HG03280 (cell line): ENCODE measurements around the gene PRKCB.
"Not testable (repeated sequence)": the region's sequence is repeated elsewhere in the genome, so short reads cannot be mapped to it uniquely, and the experiment has no call there.

Experiments
- ATAC-seq: cut with Tn5 transposase; IDR thresholded peaks from one replicate; pipeline ENCODE4 v1.9.1; 2021; ENCODE audit warnings: mild to moderate bottlenecking, moderate library complexity; ENCODE audit not compliant: unreplicated experiment

Gene PRKCB

DNA sequence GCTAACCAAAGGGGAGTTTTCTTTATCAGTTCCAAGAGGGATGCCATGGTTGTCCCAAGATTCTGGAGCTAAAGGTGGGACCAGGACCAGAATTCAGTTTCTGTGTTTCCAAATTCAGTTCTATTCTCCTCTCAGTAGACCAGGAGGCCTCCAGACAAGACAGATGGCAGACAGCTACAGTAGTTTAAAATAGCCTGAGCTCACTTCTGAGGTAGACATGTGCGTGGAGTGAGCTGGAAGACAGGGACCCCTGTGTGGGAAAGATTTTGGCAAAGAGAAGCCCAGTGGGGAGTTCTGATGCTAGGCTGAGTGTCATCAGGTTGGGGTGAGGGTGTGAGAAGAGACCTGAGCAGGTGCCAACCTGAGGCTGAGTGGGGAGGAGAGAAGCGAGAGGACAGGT, 95.4 kb downstream of the PRKCB start:
- no peak for ATAC-seq

DNA sequence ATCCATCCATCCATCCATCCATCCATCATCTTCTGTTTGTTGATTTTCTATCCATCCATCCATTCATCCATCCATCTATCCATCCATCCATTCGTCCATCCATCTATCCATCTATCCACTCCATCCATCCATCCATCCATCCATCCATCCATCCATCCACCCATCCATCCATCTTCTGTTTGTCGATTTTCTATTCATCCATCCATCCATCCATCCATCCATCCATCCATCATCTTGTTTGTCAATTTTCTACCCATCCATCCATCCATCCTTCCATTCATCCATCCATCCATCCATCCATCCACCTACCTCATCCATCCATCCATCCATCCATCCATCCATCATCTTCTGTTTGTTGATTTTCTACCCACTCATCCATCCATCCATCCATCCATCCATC, 97.9 kb downstream of the PRKCB start:
- ATAC-seq: not testable (repeated sequence)

DNA sequence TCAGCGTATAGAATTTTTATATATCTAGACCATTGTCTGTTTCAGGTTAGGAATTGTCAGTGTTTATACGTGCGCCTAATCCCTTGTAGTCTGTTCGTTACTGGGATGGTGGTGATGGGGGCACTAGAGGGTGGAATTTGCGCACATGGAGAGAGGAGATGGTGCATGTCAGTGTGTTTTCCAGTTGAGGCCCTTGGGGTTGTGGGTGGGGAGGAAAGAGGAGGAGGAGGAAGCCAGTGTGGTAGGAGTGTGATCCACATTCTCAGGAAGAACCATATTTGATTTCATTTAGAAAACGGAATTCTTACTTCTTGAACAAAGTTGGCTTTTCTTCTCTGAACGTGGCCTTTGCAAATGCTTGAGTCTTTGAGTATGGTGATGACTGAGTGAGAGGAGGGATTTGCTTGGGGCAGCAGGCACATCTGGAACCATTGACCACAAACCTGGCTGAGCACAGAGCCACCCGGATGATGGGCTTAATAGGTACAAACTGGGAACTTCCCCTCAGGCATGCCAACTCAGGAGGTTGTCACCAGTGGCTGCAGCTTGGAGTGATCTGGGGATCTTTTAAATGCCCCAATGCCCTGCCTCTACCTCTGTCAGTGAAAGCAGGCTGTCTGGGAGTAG, 98.9 kb downstream of the PRKCB start:
- no peak for ATAC-seq

DNA sequence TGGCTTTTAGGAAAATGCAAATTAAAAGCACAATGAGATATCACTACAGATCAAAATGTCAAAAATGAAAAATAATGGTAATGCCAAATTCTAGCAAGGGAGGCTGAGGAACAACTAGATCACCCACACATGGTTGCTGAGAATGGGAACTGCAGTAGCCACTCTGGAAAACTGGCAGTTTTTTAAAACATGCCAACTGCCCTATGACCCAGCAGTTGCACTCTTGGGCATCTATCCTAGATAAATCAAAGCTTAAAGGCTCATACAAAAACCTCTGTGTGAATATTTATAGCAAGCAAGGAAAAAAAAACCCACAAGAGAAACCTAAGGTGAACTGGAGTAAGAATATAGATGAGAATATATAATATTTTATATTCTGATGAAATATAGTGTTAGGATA, 104.3 kb downstream of the PRKCB start:
- ATAC-seq: no peak

DNA sequence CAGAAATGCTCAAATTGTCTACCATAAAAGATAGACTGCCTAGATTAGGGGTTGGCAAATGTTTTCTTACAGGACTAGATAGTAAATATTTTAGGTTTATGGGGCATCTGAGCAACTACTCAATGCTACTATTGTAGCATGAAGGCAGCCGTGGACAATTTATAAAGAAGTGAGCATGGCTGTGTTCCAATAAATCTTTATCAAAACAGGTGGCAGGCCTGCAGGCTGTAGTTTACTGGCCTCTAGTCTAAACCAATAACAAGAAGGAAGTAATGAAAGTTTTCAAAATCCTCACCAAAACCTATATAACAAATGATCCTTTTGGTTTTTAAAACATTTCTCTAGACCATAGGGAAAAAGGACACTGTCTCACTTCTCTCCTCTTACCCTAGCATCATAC, 105.2 kb downstream of the PRKCB start:
- ATAC-seq: no peak

DNA sequence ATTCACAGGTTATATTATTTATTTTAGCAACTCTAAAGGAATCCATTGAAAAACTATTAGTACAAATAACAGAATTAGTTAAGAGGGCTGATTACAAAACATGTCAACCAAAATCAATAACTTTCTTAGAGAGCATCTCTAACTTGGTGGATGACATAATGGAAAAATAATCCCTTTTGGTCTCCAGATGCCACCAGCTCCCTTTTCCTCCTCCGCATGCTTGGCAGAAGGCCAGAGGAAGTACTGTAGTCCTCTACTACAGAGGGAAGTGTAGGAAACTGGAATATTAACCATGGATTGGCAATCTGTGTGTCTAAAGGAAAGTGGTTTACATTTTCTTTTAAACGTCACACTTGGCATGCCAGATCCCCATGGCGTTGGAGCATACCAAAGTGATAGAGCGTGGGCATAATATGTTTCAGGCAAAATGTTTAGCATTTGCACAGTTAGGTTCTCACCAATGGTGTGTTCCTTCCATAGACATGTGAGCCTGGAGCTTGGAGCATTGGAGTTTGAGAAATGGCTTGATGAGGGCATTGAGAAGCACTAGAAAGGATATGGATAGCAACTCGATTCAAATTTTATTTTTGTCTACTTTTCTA, 106.3 kb downstream of the PRKCB start:
- ATAC-seq: no peak

DNA sequence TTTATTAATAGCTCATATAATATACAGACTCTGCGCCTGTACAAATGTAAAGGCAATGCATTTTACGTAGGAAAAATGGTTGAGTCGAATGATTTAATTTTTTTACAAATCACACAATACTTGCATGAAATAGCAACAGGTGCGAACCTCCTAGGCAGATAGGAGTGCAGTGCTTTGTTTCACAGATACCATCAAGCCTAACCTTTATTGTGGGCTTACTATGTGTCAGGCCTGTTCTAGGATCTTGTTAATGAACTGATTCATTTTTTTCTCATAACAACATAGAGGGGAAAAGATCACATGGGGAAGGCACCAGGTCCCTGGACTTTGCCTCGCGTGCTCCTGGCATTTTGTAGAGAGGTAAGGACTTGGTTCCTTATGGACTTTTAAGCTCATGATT, 107.8 kb downstream of the PRKCB start:
- ATAC-seq: no peak

DNA sequence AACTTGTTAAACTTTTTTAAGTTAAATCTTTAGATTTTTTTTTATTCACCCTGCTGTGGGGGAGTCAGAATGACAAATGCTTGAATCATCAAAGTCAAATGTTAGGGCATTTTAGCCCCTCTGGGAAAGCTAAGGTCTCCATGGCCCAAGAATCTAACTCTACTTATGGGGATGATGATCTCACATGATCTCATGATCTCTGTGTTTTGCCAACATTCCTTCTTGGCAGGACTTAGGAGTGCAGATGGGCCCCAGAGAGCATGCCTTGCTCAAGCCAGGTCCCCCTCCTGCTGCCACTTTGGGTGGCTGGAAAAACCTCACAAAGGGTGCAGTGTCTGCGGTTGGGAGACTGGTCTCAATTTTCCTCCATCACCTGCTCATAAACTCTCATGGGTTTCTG, 108.6 kb downstream of the PRKCB start:
- ATAC-seq: no peak

DNA sequence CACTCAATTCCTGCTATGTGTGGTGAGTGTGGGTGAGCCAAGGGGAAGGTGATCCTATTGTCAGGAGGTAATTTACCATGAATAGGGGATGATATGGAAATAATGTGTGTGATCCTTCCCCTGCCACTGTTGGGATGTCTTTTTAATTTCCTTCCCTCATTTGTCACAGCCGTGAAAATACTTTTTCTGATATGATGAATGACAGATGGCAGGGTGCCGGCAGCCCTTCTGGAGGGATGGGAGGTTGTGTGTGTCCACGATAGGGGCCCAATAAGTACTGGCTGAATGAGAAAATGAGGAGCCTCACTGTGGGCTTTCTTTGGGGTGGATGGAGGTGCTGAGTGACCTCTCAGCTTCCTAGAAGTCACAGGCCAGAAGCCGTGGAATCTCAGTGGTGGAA, 109.5 kb downstream of the PRKCB start:
- no peak for ATAC-seq

DNA sequence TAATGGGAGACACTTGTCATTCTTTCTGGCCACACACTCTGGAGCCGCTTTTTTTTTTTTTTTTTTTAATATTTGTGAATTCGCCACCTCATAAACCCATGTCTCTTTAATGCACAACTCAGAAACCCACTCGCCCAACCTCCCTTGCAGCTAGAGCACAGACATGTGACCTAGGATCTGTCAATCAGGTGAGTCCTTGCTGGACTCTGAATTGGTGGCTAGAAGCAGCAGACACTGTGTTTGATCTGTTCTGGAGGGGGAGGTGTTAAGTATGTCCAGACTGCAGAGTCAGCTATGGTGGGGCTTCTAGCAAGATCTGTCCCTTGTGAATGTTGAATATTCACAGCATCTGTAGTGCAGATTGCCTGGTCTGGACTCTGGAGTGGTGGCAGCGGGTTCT, 112.1 kb downstream of the PRKCB start:
- ATAC-seq: no peak

DNA sequence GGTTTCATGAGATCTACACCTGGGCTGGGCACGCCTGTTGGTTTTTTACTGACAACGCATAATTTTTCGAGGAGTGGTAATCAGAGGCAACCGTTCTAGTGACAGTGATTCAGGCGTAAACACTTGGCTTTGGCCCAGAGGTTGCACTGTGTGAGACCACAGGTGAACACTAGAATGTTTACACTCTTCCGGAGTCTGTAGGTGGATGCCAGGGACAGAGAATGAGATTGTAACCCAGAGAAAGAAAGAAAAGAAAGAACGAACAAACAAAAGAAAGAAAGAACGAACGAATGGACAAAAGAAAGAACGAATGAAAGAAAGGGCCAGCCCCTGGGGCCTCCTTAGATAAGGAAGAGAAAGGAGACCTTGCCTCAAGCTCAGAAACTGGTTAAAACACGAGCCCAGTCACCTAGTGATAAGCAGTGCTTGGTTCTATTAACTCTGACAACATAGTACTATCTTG, 113.2 kb downstream of the PRKCB start:
- ATAC-seq: no peak

DNA sequence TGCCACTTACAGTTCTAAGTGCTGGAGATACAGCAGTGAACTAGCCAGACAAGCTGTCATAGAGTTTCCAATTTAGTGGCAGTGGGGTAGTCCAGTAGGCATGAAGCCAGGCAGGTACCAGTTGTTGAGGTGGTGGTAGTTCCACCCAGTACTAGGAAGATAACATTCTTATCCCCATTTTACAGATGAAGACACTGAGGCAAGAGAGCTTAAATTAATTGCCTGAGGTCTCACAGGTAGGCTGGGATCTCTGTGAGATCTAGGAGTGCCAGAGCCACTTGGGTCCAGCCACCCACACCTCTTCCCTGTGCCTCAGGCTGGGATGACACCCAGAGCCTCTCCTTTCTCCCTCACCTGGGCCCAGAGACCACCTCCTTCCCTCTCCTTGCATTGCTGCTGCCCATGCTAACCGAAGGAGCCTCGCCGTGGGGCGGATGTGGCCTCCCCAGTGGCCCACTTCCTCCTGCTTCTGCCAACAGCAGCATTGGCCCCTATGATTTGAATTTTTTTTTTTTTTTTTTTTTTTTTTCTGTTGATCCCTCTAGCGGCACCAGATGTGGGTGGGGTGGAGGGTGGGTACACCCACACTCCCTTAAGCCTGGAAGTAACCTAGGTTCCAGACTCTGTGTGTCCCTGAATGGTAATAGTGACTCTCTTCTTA, 114.0 kb downstream of the PRKCB start:
- ATAC-seq: no peak

DNA sequence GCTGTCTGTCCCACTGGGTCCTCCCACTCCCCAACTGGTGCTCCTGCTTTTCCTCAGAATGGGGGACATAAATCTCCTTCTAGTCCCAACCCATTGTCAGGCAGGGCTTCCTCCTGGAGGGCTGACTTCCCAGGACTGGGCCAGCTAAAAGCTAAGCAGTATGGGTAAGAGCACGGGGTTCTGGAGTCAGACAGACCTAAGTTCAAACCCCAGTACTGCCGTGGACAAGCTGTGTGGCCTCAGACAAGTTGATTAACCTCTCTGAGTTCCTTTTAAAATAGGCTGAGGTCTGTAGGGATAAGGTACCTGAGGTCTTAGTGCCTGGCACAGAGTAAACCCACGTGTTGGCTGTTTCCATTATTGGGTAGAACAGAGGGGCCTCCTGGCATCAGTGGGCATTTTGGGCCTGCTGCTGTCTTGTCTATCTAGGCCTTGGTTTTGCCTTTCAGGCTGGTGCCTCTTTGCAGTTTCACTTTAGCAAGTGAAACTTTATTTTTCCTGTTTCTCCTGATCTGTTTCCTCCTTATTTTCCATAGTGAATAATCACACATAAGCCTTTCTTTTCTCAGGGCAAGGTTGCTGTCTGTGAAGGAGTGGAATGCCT, 114.6 kb downstream of the PRKCB start:
- ATAC-seq: no peak

DNA sequence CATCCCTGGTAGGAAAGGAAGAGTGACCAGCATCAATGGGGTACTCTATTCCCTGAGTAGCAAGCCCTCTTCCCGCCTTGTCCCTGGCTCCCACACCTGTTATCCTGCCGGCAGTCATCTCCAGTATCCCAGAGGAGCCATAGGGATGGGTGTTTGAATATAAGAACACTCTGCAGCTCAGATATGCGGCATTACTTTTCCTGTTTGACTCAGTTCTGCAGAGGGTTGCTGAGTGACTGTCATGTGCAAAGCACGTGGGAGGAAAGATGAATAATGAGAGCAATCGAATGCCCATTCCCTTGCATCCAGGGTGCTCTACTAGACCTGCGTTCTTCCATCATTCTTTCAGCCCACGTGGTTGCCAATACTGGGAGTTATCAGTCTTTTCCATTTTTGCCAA, 115.1 kb downstream of the PRKCB start:
- ATAC-seq: no peak

DNA sequence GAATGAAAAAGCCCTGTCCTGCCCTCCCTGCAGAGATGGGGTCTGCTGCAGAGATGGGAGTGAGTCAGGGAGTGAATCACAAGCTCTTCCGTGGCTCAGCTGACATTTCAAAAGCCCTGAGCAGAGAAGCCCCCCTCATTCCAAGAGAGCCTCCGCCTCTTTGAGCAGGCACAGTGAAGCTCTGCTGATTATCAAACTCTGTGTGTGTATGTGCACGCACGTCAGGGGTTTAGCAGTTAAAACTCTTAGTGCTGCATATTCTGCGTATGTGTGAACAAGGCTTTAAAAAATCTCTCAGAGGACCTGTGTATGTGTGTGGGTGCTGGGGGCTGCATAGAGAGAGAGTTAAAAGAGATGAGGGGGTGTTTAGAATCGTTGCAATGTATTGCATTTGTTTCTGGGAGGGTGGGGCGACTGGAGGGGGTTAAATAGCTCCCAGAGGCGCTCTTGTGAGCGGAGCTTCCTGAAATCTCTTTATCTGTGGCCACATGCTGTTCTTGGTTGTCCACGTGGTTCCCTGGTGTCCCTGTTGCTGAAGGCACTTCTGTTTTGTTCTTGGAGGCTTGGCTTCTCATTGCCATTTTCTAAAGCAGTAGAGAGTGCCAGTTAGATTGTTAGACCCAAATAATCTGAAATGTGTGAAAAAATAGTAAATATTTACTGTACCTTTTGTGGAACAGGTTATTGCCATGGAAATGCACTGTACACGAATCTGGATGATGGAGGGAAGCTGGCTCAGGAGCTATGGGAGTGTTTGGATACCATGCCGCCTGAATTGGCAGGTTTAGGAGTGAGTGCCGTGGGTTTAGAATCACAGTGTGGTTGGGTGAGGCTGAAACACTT, 116.6 kb downstream of the PRKCB start:
- no peak for ATAC-seq

DNA sequence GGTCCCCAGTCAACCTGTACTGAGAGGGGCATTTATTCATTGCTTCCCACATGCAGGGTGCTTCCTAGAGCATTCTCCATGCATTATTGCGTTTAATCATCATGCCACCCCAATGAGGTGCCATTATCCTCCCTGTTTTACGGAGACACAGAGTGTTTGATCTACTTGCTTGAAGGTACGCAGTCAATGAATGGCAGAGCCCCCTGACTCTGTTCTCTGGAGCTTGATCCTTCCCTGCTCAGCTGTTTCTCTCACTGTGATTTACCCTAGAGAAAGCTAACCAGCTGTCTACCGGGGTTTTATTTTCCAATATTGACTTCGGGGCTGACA, 117.2 kb downstream of the PRKCB start:
- no peak for ATAC-seq

DNA sequence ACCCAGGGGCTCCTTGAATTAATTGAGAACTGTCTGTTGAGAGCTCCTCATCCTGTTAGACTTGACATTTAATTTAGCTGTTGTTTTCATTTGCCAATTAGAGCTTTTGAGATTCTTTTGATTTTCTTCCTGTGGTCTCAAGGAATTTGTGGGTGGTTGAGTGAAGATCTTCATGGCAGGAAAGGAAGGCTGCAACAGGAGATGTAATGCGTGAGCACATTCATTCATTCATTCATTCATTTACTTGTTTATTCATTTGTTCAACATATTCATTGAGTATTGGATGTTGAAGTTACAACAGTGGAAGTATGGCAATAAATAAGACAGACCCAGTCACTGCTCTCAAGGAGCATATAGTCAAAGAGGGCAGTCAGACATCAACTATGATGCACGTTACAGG, 117.7 kb downstream of the PRKCB start:
- no peak for ATAC-seq

DNA sequence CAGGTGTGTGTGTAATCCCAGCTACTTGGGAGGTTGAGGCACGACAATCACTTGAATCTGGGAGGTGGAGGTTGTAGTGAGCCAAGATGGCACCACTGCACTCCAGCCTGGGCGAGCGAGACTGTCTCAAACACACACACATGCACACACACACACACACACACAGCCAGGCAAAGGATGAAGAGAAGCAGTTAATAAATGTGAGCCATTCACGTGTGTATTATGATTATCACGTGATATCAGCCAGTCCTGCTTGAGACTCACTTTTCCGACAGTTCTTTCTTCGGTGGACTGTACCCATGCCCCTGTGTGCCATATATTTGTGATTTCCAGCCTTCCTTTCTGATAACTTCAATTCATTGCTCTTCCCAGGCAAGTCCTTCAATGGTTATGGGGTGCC, 119.3 kb downstream of the PRKCB start:
- ATAC-seq: no peak

DNA sequence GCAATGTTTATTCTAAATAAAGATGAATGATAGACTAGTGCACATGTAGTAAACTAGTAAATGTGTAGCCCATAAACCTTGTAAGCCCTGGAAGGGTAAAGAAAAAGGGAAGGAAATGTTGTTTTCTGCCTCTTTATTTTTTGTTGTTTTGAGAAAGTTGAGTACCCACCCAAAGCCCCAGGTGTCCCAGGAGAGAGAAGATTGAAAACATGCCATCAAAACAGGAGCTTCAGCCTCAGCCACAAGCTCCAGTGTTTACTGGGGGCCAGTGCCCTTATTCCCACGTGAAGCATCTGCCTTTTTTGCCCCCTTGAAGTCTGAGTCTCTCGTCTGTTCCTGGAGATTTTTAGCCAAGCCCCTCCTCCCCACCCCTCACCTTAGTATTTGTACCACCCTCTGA, 121.5 kb downstream of the PRKCB start:
- ATAC-seq: no peak

DNA sequence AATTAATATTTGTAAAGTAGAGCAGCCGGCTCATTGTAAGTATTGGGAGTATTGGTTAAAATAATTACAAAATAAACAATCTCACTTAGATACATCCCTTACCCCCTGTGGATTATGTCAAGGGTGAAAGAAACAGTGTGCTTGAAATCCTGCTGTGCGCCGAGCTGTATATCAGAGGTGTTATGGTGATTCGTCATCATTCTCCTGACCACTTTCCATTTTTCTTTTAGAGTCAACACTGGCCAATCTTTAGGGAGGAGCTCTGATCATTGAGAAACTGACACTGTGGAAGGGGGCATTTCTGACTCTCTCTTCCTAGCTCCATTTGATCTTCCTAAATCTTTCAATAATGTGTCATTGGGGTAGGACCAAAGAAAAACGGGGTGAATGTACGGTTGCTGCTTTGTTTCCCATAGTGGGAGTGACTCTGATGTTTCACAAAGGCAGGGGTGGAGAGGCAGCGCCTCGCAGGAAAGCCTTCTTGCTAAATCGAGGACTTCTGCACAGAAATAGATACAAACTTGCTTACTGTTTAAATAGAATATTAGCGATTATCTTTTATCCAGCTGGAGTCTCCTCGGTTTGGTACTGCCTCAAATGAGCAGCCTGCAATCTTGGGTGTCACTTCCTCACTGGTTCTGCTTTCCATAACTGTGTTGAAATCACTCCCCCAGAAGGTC, 123.4 kb downstream of the PRKCB start:
- ATAC-seq: no peak

DNA sequence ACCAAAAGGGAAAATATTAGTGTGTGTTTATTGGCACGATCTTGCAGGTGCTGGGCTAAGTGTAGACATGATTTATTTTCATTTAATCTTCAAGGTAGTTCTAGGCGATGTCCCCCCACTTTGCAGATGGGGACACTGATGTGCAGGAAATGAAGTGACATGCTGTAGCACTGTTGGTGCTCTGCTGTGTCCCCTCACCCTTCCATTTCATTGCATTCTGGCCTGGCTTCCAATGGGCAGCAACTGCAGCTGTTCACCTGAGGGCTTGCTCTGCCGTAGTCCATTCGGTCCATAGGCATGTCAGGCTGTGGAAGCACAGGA, 123.9 kb downstream of the PRKCB start:
- no peak for ATAC-seq
